ENCODE measurements around the gene MPPED1.

MPPED1 gene

GRCh38 chr22:43412808-43413795 is 1.3 kb downstream of the MPPED1 start:
- no peak for DNase-seq

DNA sequence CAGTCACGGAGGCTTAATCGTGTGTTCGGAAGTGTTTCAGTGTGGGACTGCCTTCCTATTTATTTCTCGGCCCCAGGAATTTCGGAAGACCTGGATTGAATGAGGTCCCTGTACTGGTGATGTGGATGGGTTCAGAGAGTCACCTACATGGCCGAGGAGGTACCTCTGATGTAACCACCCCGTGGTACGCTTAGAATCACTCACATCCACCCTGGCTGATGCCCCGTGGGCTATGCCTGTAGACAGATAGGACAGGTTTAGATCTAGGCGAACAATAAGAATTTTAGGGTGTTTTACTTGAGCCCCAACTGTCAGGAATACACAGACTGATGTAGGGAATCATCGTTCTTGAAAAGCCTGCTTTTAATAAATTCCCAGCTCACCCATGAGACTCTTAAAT is 2.0 kb downstream of the MPPED1 start:
- DNase-seq: no peak

- DNase-seq: no peak
These were observed 3.9 kb downstream of the MPPED1 start for GRCh38 chr22:43415681-43416080.

GRCh38 chr22:43417555-43417954 is 5.7 kb downstream of the MPPED1 start:
- no peak for DNase-seq

GRCh38 chr22:43418079-43418825 is 6.4 kb downstream of the MPPED1 start:
- DNase-seq: no peak

- no peak for DNase-seq
These were observed 7.7 kb downstream of the MPPED1 start for GRCh38 chr22:43419371-43420080.

DNA sequence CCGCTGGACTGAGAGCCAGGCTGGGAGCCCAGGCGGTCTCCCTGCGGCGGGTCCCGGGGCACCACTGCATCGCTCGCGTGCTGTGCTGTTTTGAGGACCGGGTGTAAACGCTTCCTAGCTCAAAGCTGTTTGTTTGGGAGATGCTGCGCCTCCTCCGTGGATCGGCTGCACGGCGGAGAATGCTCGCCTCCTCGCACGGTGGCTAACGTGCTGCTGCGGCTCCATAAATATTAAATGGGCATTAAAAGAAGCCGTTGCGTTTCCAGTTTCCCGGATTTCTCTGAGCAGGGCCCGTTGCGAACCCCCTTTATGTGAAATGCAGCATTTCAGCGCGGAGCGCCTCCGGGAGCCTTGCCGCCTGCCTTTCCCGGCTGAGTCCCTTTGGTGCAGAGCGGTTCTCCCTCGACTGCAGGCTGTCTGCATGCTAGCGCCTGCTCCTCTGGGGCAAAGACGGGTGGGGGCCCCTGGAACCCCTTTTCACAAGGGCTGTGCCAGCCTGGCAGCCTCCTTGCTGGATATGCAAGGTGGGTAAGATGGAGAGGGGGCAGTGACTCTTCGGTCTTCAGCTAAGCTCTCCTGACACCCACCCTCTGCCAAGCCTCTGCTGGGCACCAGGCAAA is 9.3 kb downstream of the MPPED1 start:
- no peak for DNase-seq

DNA sequence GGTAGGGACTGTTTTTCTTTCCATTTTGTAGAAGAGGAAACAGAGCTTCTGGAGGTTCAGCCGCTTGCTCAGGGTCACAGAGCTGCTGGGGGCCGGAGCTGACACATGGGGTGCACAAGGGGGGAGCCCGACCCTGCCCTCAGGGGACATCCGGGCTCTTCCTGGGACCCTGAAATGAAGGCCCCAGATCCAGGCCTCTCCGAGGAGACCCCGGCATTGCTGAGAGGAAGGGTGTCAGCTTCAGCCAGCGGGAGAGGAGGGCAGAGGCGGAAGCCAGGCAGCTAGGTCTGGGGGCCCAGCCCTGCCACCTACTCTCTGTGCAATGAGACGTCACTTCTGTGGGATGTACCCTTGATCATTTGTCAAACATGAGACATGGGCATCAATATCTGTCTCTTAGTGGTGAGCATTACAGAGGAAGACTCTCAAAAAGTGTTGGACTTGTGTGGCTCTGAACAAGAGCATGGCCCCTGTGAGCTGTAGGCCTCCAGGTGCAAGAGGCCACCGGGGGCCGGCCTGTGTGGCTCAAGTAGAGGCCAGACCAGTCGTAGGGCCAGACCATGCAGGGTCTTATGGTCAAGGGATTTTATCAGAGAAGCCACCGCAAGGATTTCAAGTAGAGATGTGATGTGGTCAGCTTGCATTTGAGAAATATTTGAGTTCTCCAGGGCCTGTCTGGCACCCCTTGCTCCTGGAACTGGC is 10.3 kb downstream of the MPPED1 start:
- no peak for DNase-seq

GRCh38 chr22:43423046-43423445 is 11.2 kb downstream of the MPPED1 start:
- no peak for DNase-seq

- no peak for DNase-seq
These were observed 12.4 kb downstream of the MPPED1 start for GRCh38 chr22:43424201-43424600.

DNA sequence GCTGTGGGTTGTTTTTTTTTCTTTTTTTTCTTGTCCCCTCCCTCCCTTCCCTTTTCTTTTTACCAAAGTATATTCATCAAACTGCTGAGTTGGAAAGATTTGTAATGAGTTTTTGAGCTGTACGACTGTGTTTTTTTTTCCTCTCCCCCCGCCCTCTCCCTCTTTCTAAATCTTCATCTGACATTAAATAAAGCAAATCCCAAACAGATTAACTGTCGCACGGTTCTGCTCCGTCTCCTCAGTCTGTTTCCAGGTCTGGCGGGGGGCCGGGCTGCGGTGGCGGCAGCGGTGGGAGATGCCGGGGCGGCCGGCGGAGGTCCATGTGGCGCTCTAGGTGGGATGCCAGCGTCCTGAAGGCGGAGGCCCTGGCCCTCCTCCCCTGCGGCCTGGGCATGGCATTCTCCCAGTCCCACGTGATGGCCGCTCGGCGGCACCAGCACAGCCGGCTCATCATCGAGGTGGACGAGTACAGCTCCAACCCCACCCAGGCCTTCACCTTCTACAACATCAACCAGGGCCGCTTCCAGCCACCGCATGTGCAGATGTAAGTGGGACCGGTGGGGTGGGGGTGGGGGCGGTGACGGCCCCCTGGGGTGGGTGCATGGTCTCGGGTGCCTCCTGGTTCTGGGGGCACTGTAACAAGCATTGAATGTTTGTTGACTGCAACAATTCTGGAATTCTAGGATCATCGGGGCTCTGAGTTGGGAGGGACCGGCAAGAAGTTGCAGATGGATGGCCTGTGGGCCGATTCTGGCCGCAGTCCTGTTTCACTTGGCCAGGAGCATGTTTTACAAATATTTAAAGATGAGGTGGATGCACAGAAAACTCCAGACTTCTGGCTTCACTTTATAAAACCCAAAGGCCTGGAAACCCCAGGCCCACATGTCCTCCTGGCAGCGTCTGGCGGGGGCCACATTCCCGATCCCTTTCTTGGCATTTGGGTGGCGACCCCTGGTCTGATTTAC is 13.1 kb downstream of the MPPED1 start:
- no peak for DNase-seq

- DNase-seq: no peak
These were observed 14.4 kb downstream of the MPPED1 start for GRCh38 chr22:43425976-43426785.

DNA sequence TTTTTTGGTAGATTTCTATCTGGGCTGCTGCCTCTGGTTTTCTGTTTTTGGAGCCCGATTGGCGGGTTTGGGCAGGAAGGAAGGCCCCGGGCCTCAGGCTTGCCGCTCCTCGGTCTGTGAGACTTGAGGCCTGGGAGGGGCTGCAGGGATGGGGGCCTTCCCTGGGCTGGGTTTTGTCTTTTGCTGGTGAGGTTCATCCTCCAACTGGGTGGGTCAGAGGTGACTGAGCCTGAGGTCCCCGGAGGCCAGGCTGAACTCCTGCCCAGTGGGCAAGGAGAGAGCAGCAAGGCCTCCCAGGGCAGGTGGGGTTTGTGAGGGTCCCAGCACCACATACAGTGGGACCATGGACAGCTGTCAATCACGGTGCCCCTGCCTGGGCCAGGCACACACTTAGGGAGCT is 15.0 kb downstream of the MPPED1 start:
- DNase-seq: no peak

DNA sequence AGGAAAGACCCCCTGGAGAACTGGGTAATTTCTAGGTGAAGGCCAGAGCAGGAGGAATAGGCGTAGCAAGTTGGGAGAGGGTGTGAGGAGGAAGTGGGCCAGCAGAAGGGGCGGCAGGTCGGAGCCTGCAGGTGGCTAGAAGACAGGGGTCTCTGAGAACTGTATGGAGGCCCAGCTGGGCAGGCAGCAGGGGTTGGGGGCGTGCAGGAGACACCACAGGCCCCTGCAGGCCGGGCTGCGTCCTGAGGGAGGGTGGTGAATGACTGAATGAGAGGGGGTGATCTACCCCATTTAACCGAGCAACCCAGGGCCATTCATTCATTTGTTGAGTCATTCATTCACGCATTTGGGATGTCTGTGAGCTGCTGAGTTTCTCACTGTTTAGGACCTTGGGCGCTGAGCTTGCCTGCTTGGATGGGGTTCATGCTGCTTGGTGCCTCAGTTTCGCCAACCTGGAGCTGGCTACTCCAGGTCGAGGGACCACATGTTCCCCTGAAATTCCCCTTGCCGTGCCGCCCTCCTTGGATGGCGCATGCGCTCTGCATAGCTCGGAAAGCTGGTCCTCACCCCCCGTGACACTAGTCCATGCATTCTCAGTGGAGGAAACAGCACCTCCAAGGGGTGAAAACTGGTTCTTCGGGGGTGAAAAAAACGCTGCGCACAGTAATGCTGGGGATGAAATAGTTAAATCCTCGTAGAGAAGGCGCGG is 15.6 kb downstream of the MPPED1 start:
- DNase-seq: no peak

- DNase-seq: no peak
These were observed 16.2 kb downstream of the MPPED1 start for GRCh38 chr22:43428005-43428485.

DNA sequence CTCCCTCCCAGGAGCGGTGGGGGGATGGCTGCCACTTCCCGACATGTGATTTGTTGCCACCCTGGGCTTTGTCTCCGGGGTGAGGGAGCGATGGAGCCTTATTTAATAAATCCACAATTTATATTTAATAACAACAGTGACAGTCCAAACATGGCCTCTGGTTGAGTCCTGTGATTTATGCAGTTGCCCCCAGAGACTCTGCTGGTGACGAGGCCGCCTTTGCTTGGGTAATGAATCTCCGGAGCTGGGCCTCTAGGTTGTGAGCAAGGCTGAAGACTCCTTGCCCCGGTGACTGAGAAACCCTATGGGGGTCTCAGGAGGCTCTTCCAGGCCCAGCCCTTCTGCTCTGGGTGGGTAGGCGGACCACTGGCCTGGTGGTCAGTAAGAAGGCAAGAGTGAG is 16.7 kb downstream of the MPPED1 start:
- DNase-seq: no peak

GRCh38 chr22:43429426-43429825 is 17.6 kb downstream of the MPPED1 start:
- DNase-seq: no peak

DNA sequence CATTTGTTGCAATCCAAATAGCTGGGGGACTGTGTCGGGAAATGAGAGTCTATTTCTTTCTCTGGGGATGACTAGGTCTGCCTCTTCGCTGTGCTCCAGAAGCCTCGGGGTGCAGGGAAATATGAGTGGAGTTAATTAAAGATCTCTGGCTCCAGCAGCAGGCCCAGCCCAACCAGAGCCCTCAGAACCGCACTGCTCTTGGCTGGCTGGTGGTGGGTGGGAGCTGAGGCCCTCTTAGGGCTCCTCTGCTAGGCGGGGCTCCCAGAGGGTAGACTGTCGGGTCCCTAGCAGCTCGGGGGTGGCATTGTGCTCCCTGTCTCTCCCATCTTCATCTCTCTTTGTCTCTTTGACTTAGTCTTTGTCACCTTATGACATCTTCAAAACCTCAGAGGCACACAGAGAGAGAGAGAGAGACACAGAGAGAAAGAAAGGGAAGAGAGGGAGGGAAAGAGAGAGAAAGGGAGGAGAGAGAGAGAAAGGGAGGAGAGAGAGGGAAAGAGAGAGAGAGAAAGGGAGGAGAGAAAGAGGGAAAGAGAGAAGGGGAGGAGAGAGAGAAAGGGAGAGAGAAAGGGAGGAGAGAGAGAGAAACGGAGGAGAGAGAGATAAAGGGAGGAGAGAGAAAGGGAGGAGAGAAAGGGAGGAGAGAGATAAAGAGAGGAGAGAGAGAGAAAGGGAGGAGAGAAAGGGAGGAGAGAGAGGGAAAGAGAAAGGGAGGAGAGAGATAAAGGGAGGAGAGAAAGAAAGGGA is 20.2 kb downstream of the MPPED1 start:
- DNase-seq: no peak
